ENCODE data around the gene HNRNPF. TPM values are rescaled to one million over a fixed set of nuclear protein-coding genes. Genes with fewer than 3 reads are reported as not detected.

Gene HNRNPF
- total and polyA plus RNA-seq, 2 of the 8 experiments (the other 6 are each of a cell fraction or from before 2014, with no cell fraction given), result 209 to 389 TPM

DNA sequence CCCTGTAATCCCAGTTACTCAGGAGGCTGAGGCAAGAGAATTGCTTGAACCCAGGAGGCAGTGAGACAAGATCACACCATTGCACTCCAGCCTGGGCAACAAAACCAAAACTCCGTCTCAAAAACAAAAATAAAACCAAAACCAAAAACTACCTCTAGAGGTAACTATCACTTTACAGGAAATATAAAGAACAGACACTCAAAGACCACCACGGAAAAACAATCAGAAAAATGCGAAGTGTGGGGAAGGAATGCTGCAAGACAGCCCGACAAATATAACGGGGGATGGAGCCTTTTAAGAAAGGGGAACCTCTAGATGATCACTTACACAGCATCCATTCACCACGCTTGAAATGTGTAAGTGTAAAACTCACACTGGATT is 4.3 kb downstream of the HNRNPF start:
- Histone ChIP-seq H3K56ac (replicated peaks; ENCODE audit: insufficient read length, low read depth, low read length) (no peak overlapping the region), H2BK5ac (ENCODE audit: low read depth, low read length) (no peak overlapping the region), H3K4ac (replicated peaks; ENCODE audit: insufficient read length, low read depth, low read length) (no peak overlapping the region), H3K36me3 (ENCODE audit: control insufficient read depth in 2 of 4, insufficient read depth in 4 of 4, low read length in 3 of 4) (peaks cover 0 to 1% (median 0%) of the 10 kb centered on the region in 4 experiments; a peak in 2 of 8 replicates), H2BK12ac (ENCODE audit: low read depth, low read length) (no peak overlapping the region), H3K23me2 (ENCODE audit: low read depth, low read length) (peaks cover 9% of the 10 kb centered on the region; the same call in 1 of the 2 replicates), H2AFZ (ENCODE audit: low read length) (no peak overlapping the region), H3K27ac (ENCODE audit: low read depth, low read length) (no peak overlapping the region), H4K5ac (ENCODE audit: insufficient read length, low read depth, low read length) (no peak overlapping the region), H2BK20ac (ENCODE audit: low read length) (no peak overlapping the region), H4K8ac (ENCODE audit: extremely low read depth, insufficient read depth, low read length) (no peak overlapping the region), H3K4me2 (ENCODE audit: insufficient read depth in 1 of 2, low read depth in 2 of 2, low read length in 2 of 2) (peak overlapping the region; percentile 50 to 80), H3K14ac (ENCODE audit: insufficient read length) (no peak overlapping the region), H2BK120ac (replicated peaks; ENCODE audit: low read depth, low read length) (no peak overlapping the region), H3K9me3 (ENCODE audit: insufficient read depth in 2 of 2, low read depth in 1 of 2, low read length in 1 of 2) (no peaks in the 10 kb centered on the region), H3K4me1 (replicated peaks in 1 of 4; ENCODE audit: control insufficient read depth in 3 of 4, insufficient read depth in 4 of 4, low read length in 3 of 4) (peaks cover 1 to 16% (median 14%) of the 10 kb centered on the region in 4 experiments), H3K18ac (ENCODE audit: extremely low read depth, low read length) (no peak overlapping the region), H3K9ac (replicated peaks in 1 of 4; ENCODE audit: extremely low read depth in 1 of 4, low read depth in 3 of 4, low read length in 3 of 4) (no peak overlapping the region), H3K23ac (ENCODE audit: insufficient read length) (no peak overlapping the region), H3K79me2 (ENCODE audit: control insufficient read depth in 1 of 2, insufficient read depth in 2 of 2, low read length in 2 of 2) (peaks cover 63 to 87% of the 10 kb centered on the region in 2 experiments), H2BK15ac (ENCODE audit: low read length) (no peak overlapping the region), H2AK5ac (ENCODE audit: low read depth, low read length) (no peak overlapping the region), H4K20me1 (replicated peaks in 1 of 2; ENCODE audit: control insufficient read depth in 1 of 2, insufficient read depth in 2 of 2, low read length in 2 of 2) (peaks cover 14 to 17% of the 10 kb centered on the region in 2 experiments), H3K27me3 (replicated peaks in 1 of 4; ENCODE audit: control insufficient read depth in 3 of 4, extremely low read depth in 1 of 4, insufficient read depth in 3 of 4, low read length in 3 of 4) (no peaks in the 10 kb centered on the region), H3K79me1 (ENCODE audit: low read depth, low read length) (no peaks in the 10 kb centered on the region), H3K4me3 (ENCODE audit: extremely low read depth in 1 of 4, insufficient read depth in 2 of 4, low read depth in 3 of 4, low read length in 4 of 4) (peak overlapping the region in 1 of 4 experiments; percentile 95; a peak in 2 of 8 replicates), H4K91ac (replicated peaks; ENCODE audit: insufficient read length, low read length) (no peak overlapping the region)
- 62% methylated on average over 6 of the region's 6 CpGs; no CpG with 5 or more reads in 1 of the 2 experiments for WGBS, 2 experiments (ENCODE audit: extremely low coverage in 1 of 2, insufficient coverage in 1 of 2, insufficient read length in 1 of 2, insufficient replicate concordance in 2 of 2, low coverage in 1 of 2, low lambda C conversion rate in 2 of 2, missing lambda C conversion rate in 1 of 2)
- FAIRE-seq, result no peak
- DNase-seq (ENCODE audit: low read depth in 1 of 2, low spot score in 2 of 2), result no peak
- CTCF ChIA-PET (ENCODE audit: partially characterized antibody), result no interaction called here
- POLR2A ChIA-PET (ENCODE audit: partially characterized antibody), result interaction anchor here (1.1 to 3.9 kb wide), 6 partner anchors 7 to 52 kb away, joined by 3 to 104 read pairs (median 4); no protein-coding TSS in a partner anchor
- TF ChIP-seq SIRT6 (IDR thresholded peaks at IDR 0.05; ENCODE audit: low read length) (no peak), POU5F1 (IDR thresholded peaks at IDR 0.05; ENCODE audit: low read depth, low read length) (no peak), ASH2L (IDR thresholded peaks at IDR 0.05; ENCODE audit: low read length) (no peak), HDAC6 (IDR thresholded peaks at IDR 0.05; ENCODE audit: low read depth, low read length) (no peak), YY1 (IDR thresholded peaks at IDR 0.05; ENCODE audit: low read depth, low read length) (no peak), RAD21 (IDR thresholded peaks at IDR 0.05 in 1 of 2, conservative IDR thresholded peaks at IDR 0.05 in 1 of 2; ENCODE audit: low read depth in 2 of 2, low read length in 2 of 2) (no peak), PHF8 (conservative IDR thresholded peaks at IDR 0.05; ENCODE audit: low read depth, low read length) (no peak), TEAD4 (IDR thresholded peaks at IDR 0.05; ENCODE audit: low read depth, low read length) (no peak), TAF7 (optimal IDR thresholded peaks at IDR 0.05; ENCODE audit: borderline replicate concordance, low read depth, low read length) (no peak)
- TF ChIP-seq, protein P1, sequence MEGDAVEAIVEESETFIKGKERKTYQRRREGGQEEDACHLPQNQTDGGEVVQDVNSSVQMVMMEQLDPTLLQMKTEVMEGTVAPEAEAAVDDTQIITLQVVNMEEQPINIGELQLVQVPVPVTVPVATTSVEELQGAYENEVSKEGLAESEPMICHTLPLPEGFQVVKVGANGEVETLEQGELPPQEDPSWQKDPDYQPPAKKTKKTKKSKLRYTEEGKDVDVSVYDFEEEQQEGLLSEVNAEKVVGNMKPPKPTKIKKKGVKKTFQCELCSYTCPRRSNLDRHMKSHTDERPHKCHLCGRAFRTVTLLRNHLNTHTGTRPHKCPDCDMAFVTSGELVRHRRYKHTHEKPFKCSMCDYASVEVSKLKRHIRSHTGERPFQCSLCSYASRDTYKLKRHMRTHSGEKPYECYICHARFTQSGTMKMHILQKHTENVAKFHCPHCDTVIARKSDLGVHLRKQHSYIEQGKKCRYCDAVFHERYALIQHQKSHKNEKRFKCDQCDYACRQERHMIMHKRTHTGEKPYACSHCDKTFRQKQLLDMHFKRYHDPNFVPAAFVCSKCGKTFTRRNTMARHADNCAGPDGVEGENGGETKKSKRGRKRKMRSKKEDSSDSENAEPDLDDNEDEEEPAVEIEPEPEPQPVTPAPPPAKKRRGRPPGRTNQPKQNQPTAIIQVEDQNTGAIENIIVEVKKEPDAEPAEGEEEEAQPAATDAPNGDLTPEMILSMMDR (IDR thresholded peaks at IDR 0.05; ENCODE audit: control extremely low read depth in 1 of 3, insufficient read depth in 1 of 3, low read depth in 1 of 3, low read length in 3 of 3), result no peak
- TF ChIP-seq, protein P2, sequence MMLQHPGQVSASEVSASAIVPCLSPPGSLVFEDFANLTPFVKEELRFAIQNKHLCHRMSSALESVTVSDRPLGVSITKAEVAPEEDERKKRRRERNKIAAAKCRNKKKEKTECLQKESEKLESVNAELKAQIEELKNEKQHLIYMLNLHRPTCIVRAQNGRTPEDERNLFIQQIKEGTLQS (IDR thresholded peaks at IDR 0.05; ENCODE audit: insufficient read depth, low read depth, low read length), result no peak

Measured in H1 (cell line).